Amygdala (tissue), 56 donors: ENCODE results near the gene RNF2.

Experiments used
- DNase-seq, 56 donors: peaks; one replicate each; lab custom pipeline; 2025; lab: John Stamatoyannopoulos, UW

The RNF2 gene

DNA sequence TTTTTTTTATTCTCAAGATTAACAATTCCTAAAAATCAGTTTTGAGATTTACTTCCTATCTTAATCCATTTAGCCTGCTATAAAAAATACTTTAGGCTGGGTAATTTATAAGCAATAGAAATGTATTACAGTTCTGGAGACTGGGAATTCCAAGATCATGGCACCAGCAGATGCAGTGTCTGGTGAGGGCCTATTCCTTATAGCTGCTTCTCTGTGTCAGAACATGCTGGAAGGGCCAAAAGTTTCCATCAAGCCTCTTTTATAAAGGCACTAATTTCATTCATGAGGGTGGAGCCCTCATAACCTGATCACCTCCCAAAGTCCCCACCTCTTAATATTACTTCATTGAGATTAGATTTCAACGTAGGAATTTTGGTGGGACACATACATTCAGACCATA is 41.7 kb downstream of the RNF2 start:
- DNase-seq: no peak

- no peak for DNase-seq
Observed at GRCh38 chr1:185087746-185088145, 42.4 kb downstream of the RNF2 start.

DNA sequence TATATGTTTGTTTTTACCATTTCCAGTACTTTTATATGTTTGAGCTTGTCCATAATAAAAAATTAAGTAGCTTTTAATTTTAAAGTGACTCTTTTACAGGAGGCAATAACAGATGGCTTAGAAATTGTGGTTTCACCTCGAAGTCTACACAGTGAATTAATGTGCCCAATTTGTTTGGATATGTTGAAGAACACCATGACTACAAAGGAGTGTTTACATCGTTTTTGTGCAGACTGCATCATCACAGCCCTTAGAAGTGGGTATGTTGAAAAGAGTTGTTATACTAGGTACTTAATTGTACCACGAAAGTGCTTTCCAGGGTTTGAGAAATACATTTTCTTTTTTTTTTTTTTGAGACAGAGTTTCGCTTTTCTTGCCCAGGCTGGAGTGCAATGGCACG is 46.1 kb downstream of the RNF2 start:
- no peak for DNase-seq

- no peak for DNase-seq
Observed at GRCh38 chr1:185094761-185095160, 49.4 kb downstream of the RNF2 start.

DNA sequence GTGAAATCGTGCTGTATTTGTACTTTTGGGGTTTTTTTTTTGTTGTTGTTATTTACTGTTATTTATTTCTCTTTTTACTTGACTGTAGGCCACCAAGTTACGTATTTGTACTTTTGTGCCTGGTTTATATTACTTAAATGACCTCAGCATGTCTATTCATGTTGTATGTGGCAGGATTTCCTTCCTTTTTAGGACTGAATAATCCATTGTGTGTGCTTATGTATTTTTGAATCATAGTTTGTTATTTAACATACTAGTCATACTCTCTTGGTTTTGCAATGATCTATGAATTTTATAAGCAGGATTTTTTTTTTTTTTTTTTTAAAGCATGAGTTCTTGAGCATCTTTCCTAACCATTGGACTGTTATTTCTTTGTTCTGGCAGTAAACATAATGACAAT is 51.2 kb downstream of the RNF2 start:
- DNase-seq: no peak

- DNase-seq: no peak
Observed at GRCh38 chr1:185104083-185104482, 58.7 kb downstream of the RNF2 start.

GRCh38 chr1:185105121-185105520 is 59.8 kb downstream of the RNF2 start:
- DNase-seq: no peak

DNA sequence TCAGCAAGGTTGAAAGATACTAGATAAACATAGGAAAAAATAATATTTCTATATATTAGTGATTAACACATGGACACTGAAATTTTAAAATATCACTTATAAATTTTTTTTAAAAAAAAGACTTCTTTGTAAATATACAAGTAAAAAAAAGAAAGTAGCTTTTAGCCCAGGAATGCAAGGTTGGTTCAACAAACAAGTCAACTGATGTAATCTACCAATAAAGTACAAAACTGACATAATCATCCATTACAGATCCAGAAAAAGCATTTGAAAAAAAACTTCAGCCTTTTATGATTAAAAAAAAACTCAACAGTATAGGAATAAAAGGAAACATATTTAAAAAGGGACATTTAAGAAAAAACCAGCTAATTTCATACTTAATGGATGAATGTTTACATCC is 63.0 kb downstream of the RNF2 start:
- no peak for DNase-seq

GRCh38 chr1:185110145-185110544 is 64.8 kb downstream of the RNF2 start:
- DNase-seq: no peak

- no peak for DNase-seq
Observed at GRCh38 chr1:185111873-185112272, 66.5 kb downstream of the RNF2 start.

GRCh38 chr1:185112356-185112755 is 67.0 kb downstream of the RNF2 start:
- DNase-seq: no peak

DNA sequence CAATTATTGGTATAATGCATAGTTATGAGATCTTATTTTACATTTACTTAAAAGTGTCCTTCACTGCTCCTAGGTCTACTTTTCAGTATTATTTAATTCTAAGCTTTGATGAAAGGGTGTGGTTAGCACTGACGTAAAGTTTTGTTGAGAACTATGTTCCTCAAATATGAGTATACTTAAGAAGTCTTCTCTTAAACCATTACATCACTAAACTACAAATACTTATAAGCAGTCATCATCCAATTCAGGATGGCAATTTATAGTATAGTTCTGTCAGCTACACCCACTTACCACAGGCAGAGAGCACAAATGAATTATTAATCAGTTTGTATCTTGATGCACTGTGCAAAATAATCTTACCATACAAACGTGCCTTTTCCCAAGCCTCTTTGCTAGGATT is 84.3 kb downstream of the RNF2 start:
- DNase-seq: no peak

- DNase-seq: no peak
Observed at GRCh38 chr1:185132534-185132933, 87.2 kb downstream of the RNF2 start.

DNA sequence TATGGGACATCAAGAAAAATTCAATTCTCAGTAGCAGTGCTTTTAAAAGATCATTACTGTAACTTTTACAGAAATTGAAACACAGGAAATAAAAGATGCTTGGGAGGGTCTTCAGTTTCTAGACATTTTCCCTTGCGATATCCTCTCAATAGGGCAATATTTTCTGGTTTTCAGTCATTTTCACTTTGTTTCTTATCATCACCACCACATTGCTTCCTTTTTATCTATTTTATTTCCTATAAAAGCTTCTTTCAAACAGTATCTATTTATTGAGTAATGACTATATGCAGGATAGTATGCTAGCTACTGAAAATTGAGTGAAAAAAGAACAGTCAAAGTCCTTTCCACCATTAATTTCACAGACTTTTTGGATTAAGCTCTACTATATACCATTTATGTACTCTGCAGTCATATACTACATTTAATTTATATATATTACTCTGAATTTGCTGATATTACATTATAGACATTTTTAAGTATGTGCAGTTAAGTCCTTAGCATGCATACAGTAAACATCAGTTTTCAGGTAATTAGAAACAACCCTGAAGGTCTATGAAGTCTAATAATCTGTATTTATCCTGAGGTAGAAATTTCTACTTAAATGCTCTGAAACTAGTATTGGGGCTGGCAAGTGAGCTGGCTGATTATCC is 92.7 kb downstream of the RNF2 start:
- DNase-seq: no peak

DNA sequence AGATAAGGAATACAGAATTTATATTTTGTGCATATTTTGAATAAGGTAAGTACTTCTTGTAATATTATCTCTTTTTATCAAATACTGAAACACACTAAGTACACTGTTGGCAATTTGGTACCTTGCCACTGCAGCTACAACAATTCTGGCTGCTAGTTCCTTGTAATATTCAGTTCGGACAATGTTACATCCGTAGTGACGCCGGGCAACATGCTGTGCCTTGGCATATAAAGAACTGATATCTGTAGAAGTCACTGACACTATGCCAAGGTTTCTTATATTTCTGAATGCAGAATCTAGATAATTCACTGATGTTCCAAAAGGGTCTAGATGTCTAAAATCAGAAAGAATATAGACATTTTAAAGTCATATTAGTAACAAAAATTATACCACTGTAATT is 93.9 kb downstream of the RNF2 start:
- no peak for DNase-seq

GRCh38 chr1:185144233-185144632 is 98.9 kb downstream of the RNF2 start:
- DNase-seq: no peak

DNA sequence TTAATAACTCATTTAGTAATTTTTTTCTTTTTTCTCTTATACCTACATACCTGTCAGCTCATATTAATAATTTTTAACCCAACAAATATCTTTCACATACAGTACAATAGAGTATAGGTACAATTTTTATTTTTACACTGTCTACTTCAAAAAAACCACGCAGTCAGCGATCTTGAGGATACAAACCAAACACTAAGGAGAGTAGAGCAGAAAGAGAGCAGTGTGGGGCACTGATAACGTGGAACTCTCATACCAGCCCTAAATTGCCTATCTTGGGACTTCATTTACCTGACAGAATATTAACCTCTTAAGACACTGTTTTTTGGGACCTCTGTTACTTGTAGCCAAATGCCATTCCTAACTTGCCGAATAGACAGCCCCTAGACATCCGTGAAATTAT is 105.9 kb downstream of the RNF2 start:
- no peak for DNase-seq
